ENCODE measurements around the gene DDX54.

DDX54 gene

GRCh38 chr12:113116875-113117274 lies 68.4 kb downstream of the DDX54 start:
- DNase-seq, result no peak

GRCh38 chr12:113115455-113116126 lies 69.7 kb downstream of the DDX54 start:
- DNase-seq, result no peak

GRCh38 chr12:113114447-113115178 lies 70.7 kb downstream of the DDX54 start:
- no peak for DNase-seq

GRCh38 chr12:113113397-113113796 lies 71.9 kb downstream of the DDX54 start:
- no peak for DNase-seq

- no peak for DNase-seq
Measured at GRCh38 chr12:113112043-113112899, 73.0 kb downstream of the DDX54 start.

GRCh38 chr12:113111247-113111646 lies 74.0 kb downstream of the DDX54 start:
- no peak for DNase-seq

GRCh38 chr12:113109872-113110599 lies 75.2 kb downstream of the DDX54 start:
- no peak for DNase-seq

GRCh38 chr12:113109360-113109759 lies 75.9 kb downstream of the DDX54 start:
- DNase-seq, result no peak

- no peak for DNase-seq
Measured at GRCh38 chr12:113108308-113108707, 77.0 kb downstream of the DDX54 start.
